ENCODE data around the gene STK39. TPM values are rescaled to one million over a fixed set of nuclear protein-coding genes. Genes with fewer than 3 reads are reported as not detected.

Gene STK39
- total RNA-seq, 1 donor from 2014 or later = 17.7 TPM

- DNase-seq (ENCODE audit: missing footprints) (no peak), ATAC-seq (peak; percentile 2)
- intact Hi-C loops (cut with DNase I) = loop anchor here (2.0 to 5.0 kb wide), 4 partner anchors 84 to 511 kb away; no protein-coding TSS in a partner anchor
Observed at GRCh38 chr2:168246072-168246482, 1.3 kb downstream of the STK39 start.

DNA sequence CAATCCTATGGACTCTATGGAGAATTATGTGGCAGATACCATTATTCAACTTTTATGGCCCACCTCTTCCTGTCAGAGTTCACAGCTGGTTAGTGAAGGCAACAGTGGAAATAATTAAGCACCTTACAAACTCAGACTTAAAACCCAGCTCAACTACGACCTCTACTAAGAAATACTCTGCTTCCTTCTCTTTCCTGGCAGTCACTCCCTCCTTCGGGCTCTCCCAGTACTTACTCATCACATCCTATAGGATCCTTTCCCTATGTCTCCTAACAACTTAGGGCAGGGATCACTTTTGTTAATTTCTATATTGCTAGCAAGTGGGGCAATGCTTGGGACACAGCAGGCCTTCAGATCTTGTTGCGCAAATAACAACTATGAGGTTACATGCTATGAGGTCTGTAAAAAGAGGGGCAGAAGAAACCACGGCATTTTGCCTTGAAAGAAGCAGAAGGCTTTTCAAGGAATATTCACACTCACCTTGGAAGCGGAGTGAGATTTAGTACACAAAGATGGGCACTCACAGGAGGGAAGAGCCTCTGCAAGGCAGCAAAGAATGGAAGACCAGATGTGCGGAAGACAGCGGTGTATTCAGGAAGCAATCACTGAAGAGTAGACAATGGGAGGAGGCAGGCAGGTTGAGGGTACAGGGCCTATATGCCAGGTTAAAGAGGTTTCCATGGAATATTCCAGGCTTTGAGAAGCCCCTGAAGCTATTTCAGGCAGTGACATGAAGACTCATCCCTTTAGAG lies 2.1 kb downstream of the STK39 start:
- intact Hi-C loops (cut with DNase I) = loop anchor here (5.0 kb wide), 3 partner anchors 83 to 512 kb away; no protein-coding TSS in a partner anchor
- ATAC-seq (no peak), DNase-seq (ENCODE audit: missing footprints) (no peak)

GRCh38 chr2:168244318-168244717 lies 3.1 kb downstream of the STK39 start:
- intact Hi-C loops (cut with DNase I) = no loop called here
- no peak for ATAC-seq

GRCh38 chr2:168243061-168243460 lies 4.3 kb downstream of the STK39 start:
- DNase-seq (ENCODE audit: missing footprints) (no peak), ATAC-seq (no peak)
- intact Hi-C loops (cut with DNase I) = no loop called here

More at GRCh38 chr2:168244318-168244717, 3.1 kb downstream of the STK39 start:
- DNase-seq (ENCODE audit: missing footprints) = no peak

DNA sequence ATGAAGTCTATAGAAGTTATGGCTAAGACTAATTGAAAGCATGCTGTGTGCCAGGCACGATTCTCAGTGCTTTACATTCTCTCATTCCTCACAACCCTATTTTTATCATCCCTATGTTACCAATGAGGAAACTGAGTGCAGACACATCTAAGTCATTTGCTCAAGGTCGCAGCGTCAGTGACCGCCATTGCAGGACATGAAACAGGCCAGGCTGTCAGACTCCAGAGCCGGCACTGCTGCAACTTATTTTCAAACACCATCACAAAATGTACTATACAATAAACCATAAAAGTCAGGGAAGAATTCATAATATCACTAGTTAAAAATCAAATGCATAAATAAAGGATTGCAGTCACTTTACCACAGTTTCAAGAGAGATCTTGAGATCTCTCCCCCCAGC lies 5.6 kb downstream of the STK39 start:
- intact Hi-C loops (cut with DNase I) = no loop called here
- DNase-seq (ENCODE audit: missing footprints) (no peak), ATAC-seq (no peak)

GRCh38 chr2:168241208-168241607 lies 6.2 kb downstream of the STK39 start:
- intact Hi-C loops (cut with DNase I) = no loop called here
- DNase-seq (ENCODE audit: missing footprints) (no peak), ATAC-seq (no peak)

GRCh38 chr2:168239281-168239680 lies 8.1 kb downstream of the STK39 start:
- ATAC-seq (no peak), DNase-seq (ENCODE audit: missing footprints) (no peak)
- intact Hi-C loops (cut with DNase I) = no loop called here

DNA sequence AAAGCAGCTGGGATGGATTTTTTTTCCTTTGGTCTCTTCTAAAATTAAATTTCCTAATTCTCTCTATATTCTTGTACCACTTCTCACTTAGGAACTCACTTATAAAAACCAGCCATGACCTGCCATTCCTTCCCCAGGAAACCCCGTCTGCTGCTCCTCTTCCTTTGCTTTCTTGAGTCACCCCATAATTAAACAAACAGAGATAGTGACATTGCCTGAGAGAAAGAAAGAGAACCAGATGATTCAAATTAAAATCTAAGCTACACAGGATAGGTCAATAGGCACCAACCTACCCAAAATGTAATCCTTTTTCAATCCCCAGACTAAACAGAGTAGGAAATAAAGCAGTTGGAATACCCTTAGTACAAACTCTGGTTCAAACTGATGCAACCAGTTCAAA lies 9.7 kb downstream of the STK39 start:
- intact Hi-C loops (cut with DNase I) = no loop called here
- no peak for ATAC-seq
- no peak for DNase-seq (ENCODE audit: missing footprints)

DNA sequence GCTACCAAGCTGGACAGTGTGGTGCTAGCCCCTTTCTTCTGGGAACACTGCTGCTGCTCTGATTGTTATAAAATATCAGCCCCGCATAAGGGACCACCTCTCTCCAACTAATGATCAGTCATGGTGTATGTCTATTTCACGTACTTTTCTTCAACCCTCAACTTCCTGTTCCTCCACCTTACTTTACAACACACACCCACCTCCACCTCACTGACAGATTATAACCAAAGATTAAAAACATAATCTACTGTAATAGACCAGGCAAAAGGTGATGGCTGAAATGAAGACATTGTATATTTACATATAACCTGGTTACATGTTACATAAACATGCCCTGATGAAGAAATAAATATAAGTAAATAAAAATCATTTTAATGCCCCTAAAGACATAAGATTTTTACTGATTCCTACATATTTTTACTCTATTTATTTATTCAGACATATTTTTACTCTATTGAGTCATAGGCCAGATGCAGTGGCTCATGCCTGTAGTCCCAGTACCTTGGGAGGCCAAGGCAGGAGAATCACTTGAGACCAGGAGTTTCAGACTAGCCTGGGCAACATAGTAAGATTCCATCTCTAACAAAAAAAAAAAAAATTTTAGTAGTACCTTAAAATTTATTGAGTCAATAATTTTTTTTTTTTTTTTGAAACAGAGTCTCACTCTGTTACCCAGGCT lies 12.8 kb downstream of the STK39 start:
- intact Hi-C loops (cut with DNase I) = no loop called here
- ATAC-seq (no peak), DNase-seq (ENCODE audit: missing footprints) (no peak)

- DNase-seq (ENCODE audit: missing footprints) = no peak
Observed at GRCh38 chr2:168233726-168234406, 13.5 kb downstream of the STK39 start.

GRCh38 chr2:168233166-168233565 lies 14.2 kb downstream of the STK39 start:
- ATAC-seq (no peak), DNase-seq (ENCODE audit: missing footprints) (no peak)
- intact Hi-C loops (cut with DNase I) = no loop called here

More at GRCh38 chr2:168233726-168234406, 13.5 kb downstream of the STK39 start:
- no peak for ATAC-seq
- intact Hi-C loops (cut with DNase I) = no loop called here

DNA sequence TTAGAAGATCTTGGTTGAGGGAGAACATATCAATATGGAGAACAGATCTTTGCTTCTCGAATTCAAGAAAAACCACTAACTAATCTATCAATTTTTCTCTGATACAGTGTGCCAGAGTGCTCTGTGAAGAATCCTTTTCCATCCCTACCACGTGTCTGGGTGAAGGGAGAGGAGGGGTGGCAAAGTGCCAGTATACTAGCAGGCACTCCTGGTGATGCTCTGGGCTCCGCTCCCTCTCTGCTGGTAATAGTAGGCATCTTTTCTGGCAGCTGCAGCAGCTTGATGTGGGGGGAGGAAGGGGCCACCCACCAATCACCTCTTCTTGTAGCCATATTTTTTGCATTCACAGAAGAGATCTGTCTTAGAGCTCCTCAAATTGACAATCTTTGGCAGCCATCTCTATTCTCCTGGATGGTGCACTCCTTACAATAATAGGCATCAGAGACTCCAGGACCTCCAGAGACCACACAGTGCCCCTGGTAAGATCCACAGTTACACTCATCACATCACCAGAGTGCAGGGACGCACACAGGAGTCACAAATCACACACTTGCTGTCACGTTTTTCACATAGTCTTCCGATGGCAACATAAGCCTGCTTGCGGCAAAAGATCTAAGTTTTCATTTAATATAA lies 15.7 kb downstream of the STK39 start:
- DNase-seq (ENCODE audit: missing footprints) (no peak), ATAC-seq (peak; percentile 64)

GRCh38 chr2:168230389-168230788 lies 17.0 kb downstream of the STK39 start:
- intact Hi-C loops (cut with DNase I) = no loop called here
- no peak for ATAC-seq
- no peak for DNase-seq (ENCODE audit: missing footprints)

More for the DNA sequence above, 15.7 kb downstream of the STK39 start:
- intact Hi-C loops (cut with DNase I) = no loop called here

DNA sequence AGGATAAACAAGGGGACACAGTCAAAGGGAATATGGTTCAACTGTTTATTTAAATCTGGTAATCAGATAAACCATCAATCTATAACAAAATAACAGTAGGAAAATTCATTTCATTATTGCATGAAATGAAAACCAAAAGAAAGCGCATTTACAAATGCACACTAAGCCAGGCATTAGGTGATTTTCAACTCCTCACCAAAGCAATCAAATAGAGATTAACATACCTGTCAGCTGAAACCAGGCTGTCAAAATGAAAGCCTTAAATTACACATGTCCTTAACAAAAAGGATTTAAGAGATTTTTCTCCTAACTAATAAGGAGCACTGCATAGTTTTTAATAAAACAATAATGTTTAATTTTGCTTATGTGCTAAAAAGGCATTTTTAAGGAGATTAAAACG lies 23.0 kb downstream of the STK39 start:
- DNase-seq (ENCODE audit: missing footprints) = no peak
- intact Hi-C loops (cut with DNase I) = no loop called here
- no peak for ATAC-seq

DNA sequence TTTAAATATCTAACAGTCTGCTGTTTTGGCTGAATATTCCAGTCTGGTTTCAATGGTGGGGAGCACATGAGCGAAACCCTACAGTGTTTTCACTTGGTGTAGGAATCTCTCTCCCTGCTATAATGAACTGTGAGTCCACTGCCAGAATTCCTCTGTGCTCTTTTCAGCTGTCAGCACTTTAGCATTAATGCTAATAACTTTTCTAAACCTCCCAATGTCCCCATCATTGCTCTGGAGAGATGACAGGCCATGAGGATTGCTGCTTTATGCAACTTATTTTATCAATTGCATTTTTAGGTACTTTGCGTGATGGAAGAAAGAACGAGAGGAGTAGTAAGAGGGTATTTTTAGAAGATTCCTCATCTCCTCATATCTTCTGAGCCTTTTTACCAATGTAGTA lies 25.3 kb downstream of the STK39 start:
- no peak for DNase-seq (ENCODE audit: missing footprints)
- peak; percentile 65 for ATAC-seq
- intact Hi-C loops (cut with DNase I) = no loop called here

- no peak for ATAC-seq
- no peak for DNase-seq (ENCODE audit: missing footprints)
- intact Hi-C loops (cut with DNase I) = no loop called here
Observed at GRCh38 chr2:168220965-168221819, 26.2 kb downstream of the STK39 start.

GRCh38 chr2:168217920-168218319 lies 29.5 kb downstream of the STK39 start:
- no peak for ATAC-seq
- intact Hi-C loops (cut with DNase I) = no loop called here
- no peak for DNase-seq (ENCODE audit: missing footprints)

DNA sequence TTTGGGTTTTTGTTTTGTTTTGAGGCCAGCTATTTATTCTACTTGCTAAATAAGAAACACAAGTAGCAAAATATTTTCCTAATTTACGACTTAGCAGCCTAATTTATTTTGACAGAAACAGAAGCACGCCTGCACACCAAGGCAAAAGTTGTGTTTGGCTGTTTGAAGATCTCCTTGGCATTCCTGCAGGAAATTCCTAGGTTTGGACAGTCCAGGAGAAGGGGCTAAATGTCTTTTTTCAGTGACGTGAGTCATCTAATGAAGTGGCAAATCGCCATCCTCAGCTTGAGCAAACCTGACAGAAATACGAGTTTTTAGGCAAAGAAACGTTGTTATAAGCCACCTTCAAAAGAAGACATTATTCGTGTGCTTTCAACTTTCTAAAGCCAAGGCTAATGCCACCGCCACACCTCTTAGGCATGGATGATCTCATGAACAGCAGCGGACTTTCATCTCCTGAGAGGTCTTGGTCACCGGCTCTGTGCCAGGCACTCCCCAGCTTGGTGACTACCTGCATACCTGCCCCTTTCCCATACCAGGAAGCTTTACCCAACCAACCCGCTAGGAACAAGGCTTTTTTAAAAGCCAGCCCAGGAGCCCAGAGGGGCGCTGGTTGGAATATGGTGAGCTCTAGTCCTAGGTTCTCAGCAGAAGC lies 30.9 kb downstream of the STK39 start:
- no peak for ATAC-seq
- DNase-seq (ENCODE audit: missing footprints) = no peak
- intact Hi-C loops (cut with DNase I) = no loop called here
